OCI-LY1 (cell line): Measurements from ENCODE around the gene DHX8.

Experiments
- H2AFZ ChIP-seq: fragments of 200-600 bp; sonication (generic), shearing (Covaris generic); 2 replicates; pipeline ENCODE4 v1.6.0; 2014; ENCODE audit warnings: antibody characterized with exemption, mild to moderate bottlenecking, low read length
- H3F3A ChIP-seq: fragments of 200-600 bp; sonication (generic), shearing (Covaris generic); 2 replicates; pipeline ENCODE4 v1.6.0; 2014; ENCODE audit warnings: mild to moderate bottlenecking, antibody characterized with exemption, low read length, moderate library complexity; ENCODE audit not compliant: insufficient read depth
- H3K27ac ChIP-seq: fragments of 200-600 bp; sonication (generic); 2 replicates; pipeline ENCODE4 v1.5.1; 2014; ENCODE audit warnings: low read length, mixed run types, mild to moderate bottlenecking, low read depth; ENCODE audit not compliant: poor library complexity, severe bottlenecking
- H3K27me3 ChIP-seq: fragments of 200-600 bp; sonication (generic); 2 replicates; pipeline ENCODE4 v1.6.0; 2014; ENCODE audit warnings: antibody characterized with exemption, mild to moderate bottlenecking, low read length, moderate library complexity; ENCODE audit not compliant: insufficient read depth
- H3K36me3 ChIP-seq: fragments of 200-600 bp; sonication (generic); 2 replicates; pipeline ENCODE4 v1.6.1; 2014; ENCODE audit warnings: mild to moderate bottlenecking, antibody characterized with exemption, low read length, moderate library complexity, mixed read lengths; ENCODE audit not compliant: insufficient read depth
- H3K4me1 ChIP-seq: fragments of 200-600 bp; sonication (generic); 2 replicates; pipeline ENCODE4 v1.5.1; 2014; ENCODE audit warnings: mild to moderate bottlenecking, low read length, moderate library complexity; ENCODE audit not compliant: insufficient read depth, severe bottlenecking
- H3K4me2 ChIP-seq: fragments of 200-600 bp; sonication (generic), shearing (Covaris generic); 2 replicates; pipeline ENCODE4 v1.6.1; 2014; ENCODE audit warnings: low read length
- H3K4me3 ChIP-seq: fragments of 200-600 bp; sonication (generic); 2 replicates; pipeline ENCODE4 v1.5.1; 2014; ENCODE audit warnings: low read length, low read depth, mild to moderate bottlenecking, mixed read lengths; ENCODE audit not compliant: poor library complexity, severe bottlenecking
- H3K79me2 ChIP-seq: fragments of 200-600 bp; shearing (Covaris generic); 2 replicates; pipeline ENCODE4 v1.6.1; 2016; ENCODE audit warnings: mixed run types, low read length, mixed read lengths; ENCODE audit not compliant: insufficient read depth
- H3K9ac ChIP-seq: fragments of 200-600 bp; sonication (generic), shearing (Covaris generic); 2 replicates; pipeline ENCODE4 v1.6.1; 2014; ENCODE audit warnings: mild to moderate bottlenecking, low read length, mixed read lengths
- H3K9me2 ChIP-seq: fragments of 200-600 bp; sonication (generic), shearing (Covaris generic); 2 replicates; pipeline ENCODE4 v1.6.1; 2014; ENCODE audit warnings: low read depth, mild to moderate bottlenecking, low read length, mixed read lengths
- H3K9me3 ChIP-seq: fragments of 200-600 bp; shearing (Covaris generic); 2 replicates; pipeline ENCODE4 v1.6.1; 2014; ENCODE audit warnings: low read length, mixed read lengths
- H4K20me1 ChIP-seq: fragments of 200-600 bp; sonication (generic), shearing (Covaris generic); 2 replicates; pipeline ENCODE4 v1.6.0; 2016; ENCODE audit warnings: mild to moderate bottlenecking, low read length; ENCODE audit not compliant: insufficient read depth
- EZH2 ChIP-seq: fragments of 200-600 bp; sonication (generic), shearing (Covaris generic); IDR thresholded peaks from 2 replicates; pipeline ENCODE4 v1.8.0; 2017; ENCODE audit warnings: borderline replicate concordance, mixed run types, mild to moderate bottlenecking, antibody characterized with exemption, low read length, moderate library complexity, mixed read lengths
- TF ChIP-seq, protein P1 (sequence below): fragments of 200-600 bp; sonication (generic), shearing (Covaris generic); IDR thresholded peaks from 2 replicates; pipeline ENCODE4 v1.5.1; 2017; ENCODE audit warnings: mild to moderate bottlenecking, antibody characterized with exemption, low read length, moderate library complexity, mixed read lengths

Gene DHX8

DNA sequence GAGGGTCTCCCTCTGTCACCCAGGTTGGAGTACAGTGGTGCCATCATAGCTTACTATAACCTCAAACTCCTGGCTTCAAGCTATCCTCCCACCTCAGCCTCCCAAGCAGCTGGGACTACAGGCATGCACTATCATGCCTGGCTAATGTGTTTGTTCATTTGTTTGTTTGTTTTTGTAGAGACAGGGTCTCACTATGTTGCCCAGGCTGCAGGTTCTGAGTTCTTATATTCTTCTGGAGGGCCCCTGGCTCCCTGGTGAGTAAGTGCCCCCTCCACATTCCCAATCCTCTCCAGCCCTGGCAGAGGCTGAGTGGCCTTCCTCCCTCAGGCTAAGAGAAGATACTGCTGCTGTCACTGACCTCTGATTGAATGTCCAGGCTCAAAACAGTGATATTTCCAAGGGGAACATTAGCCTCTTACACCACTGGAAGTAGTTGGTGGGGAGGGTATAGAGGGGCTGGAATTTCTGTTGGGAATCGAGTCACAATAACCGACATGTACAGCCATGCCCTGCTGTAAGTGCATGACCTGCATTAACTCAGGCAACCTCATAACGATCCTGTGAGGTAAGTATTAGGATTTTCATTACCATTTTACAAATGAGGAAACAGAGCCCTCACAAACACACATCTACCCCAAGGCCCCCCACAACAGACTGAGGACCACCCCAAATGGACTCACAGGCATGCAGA, 65.1 kb downstream of the DHX8 start:
- peaks cover 16% of the 10 kb centered on the region for H3K27me3 ChIP-seq
- H3K36me3 ChIP-seq, result no peaks in the 10 kb centered on the region
- TF ChIP-seq EZH2, result no peak
- TF ChIP-seq, protein P1, sequence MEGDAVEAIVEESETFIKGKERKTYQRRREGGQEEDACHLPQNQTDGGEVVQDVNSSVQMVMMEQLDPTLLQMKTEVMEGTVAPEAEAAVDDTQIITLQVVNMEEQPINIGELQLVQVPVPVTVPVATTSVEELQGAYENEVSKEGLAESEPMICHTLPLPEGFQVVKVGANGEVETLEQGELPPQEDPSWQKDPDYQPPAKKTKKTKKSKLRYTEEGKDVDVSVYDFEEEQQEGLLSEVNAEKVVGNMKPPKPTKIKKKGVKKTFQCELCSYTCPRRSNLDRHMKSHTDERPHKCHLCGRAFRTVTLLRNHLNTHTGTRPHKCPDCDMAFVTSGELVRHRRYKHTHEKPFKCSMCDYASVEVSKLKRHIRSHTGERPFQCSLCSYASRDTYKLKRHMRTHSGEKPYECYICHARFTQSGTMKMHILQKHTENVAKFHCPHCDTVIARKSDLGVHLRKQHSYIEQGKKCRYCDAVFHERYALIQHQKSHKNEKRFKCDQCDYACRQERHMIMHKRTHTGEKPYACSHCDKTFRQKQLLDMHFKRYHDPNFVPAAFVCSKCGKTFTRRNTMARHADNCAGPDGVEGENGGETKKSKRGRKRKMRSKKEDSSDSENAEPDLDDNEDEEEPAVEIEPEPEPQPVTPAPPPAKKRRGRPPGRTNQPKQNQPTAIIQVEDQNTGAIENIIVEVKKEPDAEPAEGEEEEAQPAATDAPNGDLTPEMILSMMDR, result no peak
- no peak overlapping the region for H3K4me3 ChIP-seq
- no peak overlapping the region for H3K4me2 ChIP-seq
- H2AFZ ChIP-seq, result no peak overlapping the region
- H3K27ac ChIP-seq, result no peak overlapping the region
- H3K9me3 ChIP-seq, result no peaks in the 10 kb centered on the region
- H3F3A ChIP-seq, result no peaks in the 10 kb centered on the region
- no peak overlapping the region for H3K9ac ChIP-seq
- H3K79me2 ChIP-seq, result no peaks in the 10 kb centered on the region
- H3K9me2 ChIP-seq, result no peaks in the 10 kb centered on the region
- no peaks in the 10 kb centered on the region for H4K20me1 ChIP-seq
- peaks cover 13% of the 10 kb centered on the region for H3K4me1 ChIP-seq

DNA sequence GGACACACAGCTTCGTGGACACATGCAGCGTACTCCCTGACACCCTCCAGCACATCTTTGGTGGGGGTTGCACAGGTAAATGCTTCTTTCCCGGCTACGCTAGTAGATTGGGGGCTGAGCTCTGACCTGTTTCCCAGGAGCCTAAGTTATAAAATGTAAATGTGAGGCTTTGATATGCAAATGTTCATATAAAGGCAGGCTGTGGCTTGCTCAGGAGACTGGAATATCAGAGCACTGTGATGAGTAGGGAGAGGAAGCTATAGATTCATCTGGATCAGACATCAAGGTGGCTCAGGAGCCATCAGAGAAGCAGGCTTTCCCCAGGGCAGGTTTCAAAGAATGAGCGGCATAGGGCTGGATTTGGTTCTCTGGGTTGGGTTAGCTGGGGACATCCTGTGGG, 65.7 kb downstream of the DHX8 start:
- no peaks in the 10 kb centered on the region for H3K79me2 ChIP-seq
- no peaks in the 10 kb centered on the region for H3K9me2 ChIP-seq
- no peaks in the 10 kb centered on the region for H3K9me3 ChIP-seq
- H3K27me3 ChIP-seq, result peaks cover 19% of the 10 kb centered on the region
- H3F3A ChIP-seq, result no peaks in the 10 kb centered on the region
- no peak overlapping the region for H3K9ac ChIP-seq
- no peak overlapping the region for H3K4me2 ChIP-seq
- peaks cover 13% of the 10 kb centered on the region for H3K4me1 ChIP-seq
- no peaks in the 10 kb centered on the region for H3K36me3 ChIP-seq
- no peak overlapping the region for H3K27ac ChIP-seq
- no peaks in the 10 kb centered on the region for H4K20me1 ChIP-seq
- TF ChIP-seq, protein P1, result no peak
- TF ChIP-seq EZH2, result no peak
- no peak overlapping the region for H3K4me3 ChIP-seq
- no peak overlapping the region for H2AFZ ChIP-seq

DNA sequence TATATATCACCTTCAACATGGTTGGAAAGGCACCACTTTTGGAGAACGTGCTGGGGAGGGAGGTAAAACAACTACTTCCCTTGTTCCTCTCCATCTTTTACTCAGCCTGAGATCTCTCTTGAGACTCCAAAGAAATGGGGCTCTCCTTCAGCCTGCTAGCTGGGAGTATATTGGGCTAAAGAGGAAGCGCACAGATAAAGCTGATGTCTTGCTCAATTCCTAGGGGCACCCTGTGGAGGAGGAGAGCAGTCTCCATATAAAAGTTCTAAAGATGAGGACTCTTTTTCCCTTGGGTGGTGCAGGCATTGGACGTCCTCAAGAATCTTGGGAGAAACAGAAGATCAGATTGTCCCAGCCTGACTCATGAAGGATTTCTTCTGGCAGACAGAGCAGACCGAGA, 67.0 kb downstream of the DHX8 start:
- H3K4me2 ChIP-seq, result no peak overlapping the region
- H2AFZ ChIP-seq, result no peak overlapping the region
- no peaks in the 10 kb centered on the region for H3K36me3 ChIP-seq
- H3K4me3 ChIP-seq, result no peak overlapping the region
- H3K27ac ChIP-seq, result no peak overlapping the region
- no peaks in the 10 kb centered on the region for H3K79me2 ChIP-seq
- H3K9ac ChIP-seq, result no peak overlapping the region
- no peaks in the 10 kb centered on the region for H4K20me1 ChIP-seq
- TF ChIP-seq, protein P1, result no peak
- no peak for TF ChIP-seq EZH2
- no peaks in the 10 kb centered on the region for H3K9me2 ChIP-seq
- H3K9me3 ChIP-seq, result no peaks in the 10 kb centered on the region
- H3K4me1 ChIP-seq, result peaks cover 10% of the 10 kb centered on the region
- peaks cover 11% of the 10 kb centered on the region; the same call in 1 of the 2 replicates for H3K27me3 ChIP-seq
- no peaks in the 10 kb centered on the region for H3F3A ChIP-seq
